DMS53 treated with DMSO at 0.1 percent for 48 hours (cell line): ENCODE results near the gene AKT2.
A peak's percentile ranks its signal among the peaks of the same experiment; 100 is the strongest.

ENCODE experiments used
- DNase-seq: peaks from one replicate; lab custom pipeline; 2025; ENCODE audit not compliant: unreplicated experiment; lab: John Stamatoyannopoulos, UW

AKT2 gene

GRCh38 chr19:40192758-40193586 is 92.2 kb downstream of the AKT2 start:
- DNase-seq, result no peak

DNA sequence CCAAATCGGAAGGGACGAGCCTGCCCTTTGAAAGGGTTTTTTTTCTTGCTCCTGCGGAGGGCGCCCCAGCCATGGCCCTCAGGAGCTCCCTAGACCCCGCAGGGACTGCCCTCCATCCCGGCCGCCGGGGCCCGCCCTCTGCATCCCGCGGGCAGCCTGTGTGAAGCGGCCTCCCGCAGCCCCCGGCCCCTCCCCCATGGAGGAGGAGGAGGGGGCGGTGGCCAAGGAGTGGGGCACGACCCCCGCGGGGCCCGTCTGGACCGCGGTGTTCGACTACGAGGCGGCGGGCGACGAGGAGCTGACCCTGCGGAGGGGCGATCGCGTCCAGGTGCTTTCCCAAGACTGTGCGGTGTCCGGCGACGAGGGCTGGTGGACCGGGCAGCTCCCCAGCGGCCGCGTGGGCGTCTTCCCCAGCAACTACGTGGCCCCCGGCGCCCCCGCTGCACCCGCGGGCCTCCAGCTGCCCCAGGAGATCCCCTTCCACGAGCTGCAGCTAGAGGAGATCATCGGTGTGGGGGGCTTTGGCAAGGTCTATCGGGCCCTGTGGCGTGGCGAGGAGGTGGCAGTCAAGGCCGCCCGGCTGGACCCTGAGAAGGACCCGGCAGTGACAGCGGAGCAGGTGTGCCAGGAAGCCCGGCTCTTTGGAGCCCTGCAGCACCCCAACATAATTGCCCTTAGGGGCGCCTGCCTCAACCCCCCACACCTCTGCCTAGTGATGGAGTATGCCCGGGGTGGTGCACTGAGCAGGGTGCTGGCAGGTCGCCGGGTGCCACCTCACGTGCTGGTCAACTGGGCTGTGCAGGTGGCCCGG is 93.1 kb downstream of the AKT2 start:
- peak; percentile 9 for DNase-seq

DNA sequence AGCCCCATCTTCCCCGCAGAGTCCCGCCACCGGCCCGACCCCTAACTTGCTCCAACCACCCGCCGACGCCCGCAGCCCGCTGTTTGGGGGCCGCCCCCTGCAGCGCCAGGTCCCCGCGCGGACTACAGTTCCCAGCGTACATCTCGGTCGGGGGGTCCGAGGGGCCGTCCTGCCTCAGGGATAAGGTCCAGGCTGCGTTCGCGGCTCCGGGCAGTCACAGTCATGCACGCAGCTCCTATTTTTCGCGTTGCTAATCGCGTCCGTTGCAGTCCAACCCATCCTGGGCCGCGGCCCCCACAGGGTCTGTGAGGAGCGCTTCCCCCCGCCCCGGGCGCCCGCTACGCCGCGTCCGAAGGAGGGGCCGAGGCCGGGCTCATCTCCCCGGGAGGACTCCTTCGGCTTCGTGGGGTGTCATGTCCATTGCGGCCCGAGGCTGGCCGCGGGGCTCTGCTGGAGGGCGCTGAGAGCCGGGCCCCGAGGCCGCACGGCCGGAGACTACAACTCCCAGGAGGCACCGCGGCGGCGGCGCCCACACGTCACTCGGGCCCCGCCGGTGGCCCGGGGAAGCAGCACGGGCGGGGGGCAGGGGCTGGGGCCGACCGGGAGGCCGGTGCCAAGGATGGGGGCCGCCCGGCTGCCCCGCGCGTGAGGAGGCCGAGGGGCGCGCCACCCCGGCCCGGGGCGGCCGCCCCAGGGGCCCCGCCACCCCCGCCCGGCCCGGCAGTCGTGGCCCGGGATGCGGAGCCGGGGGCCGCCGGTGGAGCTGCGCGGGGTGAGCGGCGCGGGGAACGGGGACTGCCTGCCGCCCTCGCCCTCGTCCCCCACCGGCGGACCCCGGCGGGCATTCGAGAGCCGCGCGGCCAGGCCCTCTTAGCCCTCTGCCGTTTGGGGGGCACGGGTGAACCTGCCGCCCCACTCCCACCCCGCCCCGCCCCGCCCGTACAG is 94.0 kb downstream of the AKT2 start, which contains the start of gene MAP3K10:
Gene MAP3K10 (plus strand): TSS at position 536 of the 945 bp plus-strand sequence. CDS start 606 bp downstream, outside the sequence.
- DNase-seq, result peak; percentile 61

DNA sequence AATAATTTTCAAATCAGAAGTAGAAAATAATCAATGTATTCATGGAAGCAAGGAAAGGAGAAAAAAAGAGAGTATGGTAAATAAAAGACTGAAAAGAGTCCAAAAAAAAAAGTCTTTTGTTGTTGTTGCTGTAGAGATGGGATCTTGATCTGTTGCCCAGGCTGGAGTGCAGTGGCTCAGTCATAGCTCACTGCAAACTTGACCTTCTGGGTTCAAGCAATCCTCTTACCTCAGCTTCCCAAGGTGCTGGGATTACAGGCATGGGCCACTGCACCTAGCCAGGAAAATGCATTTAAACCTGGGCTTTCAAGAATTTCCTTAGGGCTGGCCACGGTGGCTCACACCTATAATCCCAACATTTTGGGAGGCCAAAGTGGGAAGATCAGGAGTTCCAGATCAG is 100.9 kb downstream of the AKT2 start:
- DNase-seq, result no peak
